Measurements from ENCODE around the gene PARD3B. TPM values are rescaled to one million over a fixed set of nuclear protein-coding genes. Genes with fewer than 3 reads are reported as not detected.

Gene PARD3B
- total RNA-seq, 2 donors from 2014 or later = 15.0 to 17.8 TPM

DNA sequence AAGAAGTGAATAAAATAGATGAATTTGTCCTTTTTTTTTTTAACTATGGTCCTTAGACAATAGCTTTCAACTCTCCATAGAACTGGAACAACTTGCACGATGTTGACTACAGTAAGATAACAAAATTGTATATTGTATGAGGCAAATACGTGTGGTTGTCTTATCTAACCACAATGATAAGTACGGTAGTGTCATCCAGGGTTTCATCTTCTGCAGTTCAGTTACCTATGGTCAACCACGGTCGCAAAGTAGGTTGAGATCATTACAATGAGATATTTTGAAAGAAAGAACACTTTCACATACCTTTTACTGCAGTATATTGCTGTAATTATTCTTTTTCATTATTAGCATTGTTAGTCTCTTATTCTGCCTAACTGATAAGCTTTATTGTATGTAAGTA lies 295.2 kb downstream of the PARD3B start:
- DNase-seq = no peak
- H3K4me1 ChIP-seq = peaks cover 5% of the 10 kb centered on the region
- TF ChIP-seq, protein P1, sequence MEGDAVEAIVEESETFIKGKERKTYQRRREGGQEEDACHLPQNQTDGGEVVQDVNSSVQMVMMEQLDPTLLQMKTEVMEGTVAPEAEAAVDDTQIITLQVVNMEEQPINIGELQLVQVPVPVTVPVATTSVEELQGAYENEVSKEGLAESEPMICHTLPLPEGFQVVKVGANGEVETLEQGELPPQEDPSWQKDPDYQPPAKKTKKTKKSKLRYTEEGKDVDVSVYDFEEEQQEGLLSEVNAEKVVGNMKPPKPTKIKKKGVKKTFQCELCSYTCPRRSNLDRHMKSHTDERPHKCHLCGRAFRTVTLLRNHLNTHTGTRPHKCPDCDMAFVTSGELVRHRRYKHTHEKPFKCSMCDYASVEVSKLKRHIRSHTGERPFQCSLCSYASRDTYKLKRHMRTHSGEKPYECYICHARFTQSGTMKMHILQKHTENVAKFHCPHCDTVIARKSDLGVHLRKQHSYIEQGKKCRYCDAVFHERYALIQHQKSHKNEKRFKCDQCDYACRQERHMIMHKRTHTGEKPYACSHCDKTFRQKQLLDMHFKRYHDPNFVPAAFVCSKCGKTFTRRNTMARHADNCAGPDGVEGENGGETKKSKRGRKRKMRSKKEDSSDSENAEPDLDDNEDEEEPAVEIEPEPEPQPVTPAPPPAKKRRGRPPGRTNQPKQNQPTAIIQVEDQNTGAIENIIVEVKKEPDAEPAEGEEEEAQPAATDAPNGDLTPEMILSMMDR (IDR thresholded peaks at IDR 0.05) = no peak
- TF ChIP-seq POLR2A (IDR thresholded peaks at IDR 0.05) = no peak
- no peaks in the 10 kb centered on the region for H3K36me3 ChIP-seq (replicated peaks in 1 of 2; ENCODE audit: insufficient read depth in 1 of 2, low read depth in 2 of 2)
- H3K27ac ChIP-seq = no peak overlapping the region
- H3K9me3 ChIP-seq = no peaks in the 10 kb centered on the region
- intact Hi-C loops (cut with DNase I) = no loop called here
- no peaks in the 10 kb centered on the region for H3K27me3 ChIP-seq
- ATAC-seq = no peak
- 75 to 82% methylated on average over 5 of the region's 5 CpGs for WGBS, 2 donors
- H3K4me3 ChIP-seq = no peak overlapping the region

DNA sequence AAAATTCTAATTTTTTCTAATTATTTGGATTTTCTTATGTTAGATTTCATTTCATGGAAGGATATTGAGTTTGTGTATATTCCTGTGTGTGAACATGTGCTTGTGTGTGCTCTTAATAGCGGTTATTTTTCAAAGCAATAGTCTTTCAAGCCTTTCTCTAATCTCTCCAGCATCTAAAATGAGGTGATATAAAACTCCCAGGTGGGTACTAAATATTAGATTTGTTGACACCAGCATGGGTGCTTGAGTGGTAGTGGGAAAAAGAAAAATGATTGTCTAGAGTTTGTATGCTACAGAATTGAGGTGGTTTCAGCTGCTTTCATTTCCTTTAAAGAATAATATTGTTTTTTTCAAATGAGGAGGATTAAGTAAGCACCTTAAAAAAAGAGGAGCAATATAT lies 296.8 kb downstream of the PARD3B start:
- no peak for ATAC-seq
- no peaks in the 10 kb centered on the region for H3K27me3 ChIP-seq
- TF ChIP-seq POLR2A (IDR thresholded peaks at IDR 0.05) = no peak
- TF ChIP-seq, protein P1 (IDR thresholded peaks at IDR 0.05) = no peak
- no peaks in the 10 kb centered on the region for H3K36me3 ChIP-seq (replicated peaks in 1 of 2; ENCODE audit: insufficient read depth in 1 of 2, low read depth in 2 of 2)
- peaks cover 5% of the 10 kb centered on the region for H3K4me1 ChIP-seq
- H3K9me3 ChIP-seq = no peaks in the 10 kb centered on the region
- H3K27ac ChIP-seq = no peak overlapping the region
- H3K4me3 ChIP-seq = no peak overlapping the region
- WGBS, 2 donors = 93 to 98% methylated on average over 1 of the region's 1 CpG
- no peak for DNase-seq
- intact Hi-C loops (cut with DNase I) = no loop called here

DNA sequence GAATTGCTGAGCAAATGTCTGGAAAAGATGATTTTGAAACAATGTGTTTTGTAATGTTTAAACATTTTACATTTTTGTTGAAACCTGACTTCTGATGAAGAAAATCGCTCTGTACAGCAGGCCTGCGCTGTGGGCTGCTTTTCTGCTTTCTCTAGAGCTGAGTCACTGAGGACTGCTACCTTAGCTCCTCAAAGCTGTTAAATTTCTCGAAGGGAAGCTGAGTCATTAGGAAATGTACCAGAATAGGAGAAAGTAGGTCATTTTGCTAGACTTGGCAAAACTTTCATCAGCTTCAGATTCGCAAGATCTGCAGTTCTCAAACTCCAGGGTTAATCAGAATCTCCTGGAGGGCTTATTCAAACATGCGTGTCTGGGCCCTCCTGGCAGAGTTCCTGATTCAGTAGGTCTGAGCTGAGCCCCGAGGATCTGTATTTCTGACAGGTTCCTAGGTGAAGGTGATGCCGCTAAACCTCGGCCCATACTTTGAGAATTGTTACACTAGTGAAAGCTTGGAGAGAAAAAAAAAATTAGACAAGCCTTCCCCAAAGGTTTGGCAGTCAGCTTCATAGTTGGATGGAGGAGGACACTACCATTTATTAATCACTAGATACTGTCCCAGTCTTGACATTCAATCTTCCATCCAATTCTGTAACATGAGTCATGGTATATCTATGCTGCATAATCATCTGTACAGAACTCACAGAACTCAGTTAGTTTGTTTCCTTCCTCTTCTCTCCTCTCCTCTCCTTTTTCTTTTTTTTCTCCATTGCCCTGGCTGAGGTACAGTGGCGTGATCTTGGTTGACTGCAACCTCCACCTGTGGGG lies 297.6 kb downstream of the PARD3B start:
- intact Hi-C loops (cut with DNase I) = no loop called here
- 60 to 66% methylated on average over 8 to 9 of the region's 9 CpGs for WGBS, 2 donors

DNA sequence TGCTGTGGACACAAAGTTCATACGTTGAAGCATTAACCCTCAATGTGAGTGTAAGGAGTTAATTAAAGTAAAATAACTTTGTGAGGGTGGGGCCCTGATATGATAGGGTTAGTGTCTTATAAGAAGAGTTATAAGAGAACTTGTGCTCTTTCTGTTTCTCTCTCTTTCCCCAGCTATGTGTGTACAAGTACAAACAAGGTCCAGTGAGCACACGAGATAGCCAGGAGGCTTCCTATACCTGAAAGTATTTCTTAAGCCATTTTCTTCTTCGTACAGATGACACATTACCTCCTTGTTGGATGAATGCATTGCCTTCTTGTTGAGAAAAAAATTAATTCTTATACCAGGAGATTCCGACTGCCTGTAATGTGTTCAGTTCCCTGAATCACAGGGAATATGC lies 301.2 kb downstream of the PARD3B start:
- Histone ChIP-seq H3K36me3 (replicated peaks in 1 of 2; ENCODE audit: insufficient read depth in 1 of 2, low read depth in 2 of 2) (no peaks in the 10 kb centered on the region), H3K27me3 (no peaks in the 10 kb centered on the region), H3K4me3 (no peak overlapping the region), H3K27ac (no peak overlapping the region), H3K4me1 (peaks cover 5% of the 10 kb centered on the region), H3K9me3 (no peaks in the 10 kb centered on the region)
- intact Hi-C loops (cut with DNase I) = no loop called here
- TF ChIP-seq POLR2A (IDR thresholded peaks at IDR 0.05) = no peak
- TF ChIP-seq, protein P1 (IDR thresholded peaks at IDR 0.05) = no peak
- whole genome bisulfite sequencing, 2 donors = 91 to 93% methylated on average over 4 of the region's 4 CpGs
- ATAC-seq (no peak), DNase-seq (no peak)

More for the DNA sequence above, 297.6 kb downstream of the PARD3B start:
- Histone ChIP-seq H3K36me3 (replicated peaks in 1 of 2; ENCODE audit: insufficient read depth in 1 of 2, low read depth in 2 of 2) (no peaks in the 10 kb centered on the region), H3K9me3 (no peaks in the 10 kb centered on the region), H3K4me1 (peaks cover 5% of the 10 kb centered on the region), H3K27ac (no peak overlapping the region), H3K4me3 (no peak overlapping the region), H3K27me3 (no peaks in the 10 kb centered on the region)
- TF ChIP-seq, protein P1 (IDR thresholded peaks at IDR 0.05) = no peak
- TF ChIP-seq POLR2A (IDR thresholded peaks at IDR 0.05) = no peak
- ATAC-seq (peak; percentile 47), DNase-seq (peak in 3 of 4 donors; percentile 20 to 40 (median 25))

DNA sequence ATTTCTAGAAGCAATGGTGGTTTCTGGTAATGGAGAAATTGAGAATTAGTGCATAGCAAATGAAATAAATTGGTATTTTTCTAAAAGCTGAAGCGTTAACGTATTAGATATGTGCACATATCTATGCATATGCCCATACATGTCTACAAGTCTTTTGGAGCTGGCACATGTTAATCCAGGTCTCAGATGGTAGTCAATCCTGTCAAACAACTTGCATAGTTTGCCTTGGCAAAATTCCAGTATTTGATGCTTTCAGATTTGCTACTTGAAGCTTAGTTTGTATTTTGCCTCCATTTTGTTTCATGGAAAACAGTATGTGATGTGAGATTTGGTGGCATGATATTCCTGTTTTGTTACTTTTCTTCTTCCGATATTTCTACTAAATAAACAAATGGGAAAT lies 304.6 kb downstream of the PARD3B start:
- ATAC-seq (no peak), DNase-seq (no peak)
- no peak for TF ChIP-seq POLR2A (IDR thresholded peaks at IDR 0.05)
- TF ChIP-seq, protein P1 (IDR thresholded peaks at IDR 0.05) = no peak
- no peak overlapping the region for H3K4me3 ChIP-seq
- H3K27ac ChIP-seq = no peak overlapping the region
- intact Hi-C loops (cut with DNase I) = no loop called here
- no peaks in the 10 kb centered on the region for H3K27me3 ChIP-seq
- no peaks in the 10 kb centered on the region for H3K4me1 ChIP-seq
- 84 to 86% methylated on average over 3 of the region's 3 CpGs for WGBS, 2 donors
- H3K9me3 ChIP-seq = no peaks in the 10 kb centered on the region
- H3K36me3 ChIP-seq (replicated peaks in 1 of 2; ENCODE audit: insufficient read depth in 1 of 2, low read depth in 2 of 2) = no peaks in the 10 kb centered on the region
